Choroid plexus epithelial cell (primary cell): ENCODE measurements around the gene RNF11.
"Not testable (repeated sequence)": the region's sequence is repeated elsewhere in the genome, so short reads cannot be mapped to it uniquely, and the experiment has no call there.

ENCODE experiments used
- DNase-seq: peaks from one replicate; pipeline ENCODE4 v3.0.0-alpha.2; 2010; ENCODE audit warnings: low read depth
- H3K4me3 ChIP-seq: 2 replicates; pipeline ENCODE4 v1.5.1; 2011; ENCODE audit warnings: low read depth, mild to moderate bottlenecking, control low read depth, low read length, moderate library complexity
- CTCF ChIP-seq: conservative IDR thresholded peaks from 2 replicates; pipeline ENCODE4 v1.5.1; 2011; ENCODE audit warnings: low read depth, mild to moderate bottlenecking, control low read depth, inconsistent platforms, low read length, moderate library complexity

Gene RNF11

DNA sequence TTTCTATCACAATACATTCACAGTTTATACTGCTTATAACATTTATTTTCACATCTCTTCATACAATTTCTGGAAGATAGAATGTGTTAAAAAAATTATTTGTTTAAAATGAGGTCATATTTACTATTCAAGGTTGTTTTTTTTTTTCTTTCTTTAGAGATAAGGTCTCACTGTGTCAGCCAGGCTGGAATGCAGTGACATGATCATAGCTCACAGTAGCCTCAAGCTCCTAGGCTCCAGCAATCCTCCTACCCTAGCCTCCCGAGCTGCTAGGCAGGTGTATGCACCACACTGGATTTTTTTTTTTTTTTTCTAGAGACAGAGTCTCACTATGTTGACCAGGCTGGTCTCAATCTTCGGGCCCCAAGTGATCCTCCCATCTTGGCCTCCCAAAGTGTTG is 19.0 kb upstream of the RNF11 start:
- TF ChIP-seq CTCF, result no peak
- no peak overlapping the region for H3K4me3 ChIP-seq
- no peak for DNase-seq

DNA sequence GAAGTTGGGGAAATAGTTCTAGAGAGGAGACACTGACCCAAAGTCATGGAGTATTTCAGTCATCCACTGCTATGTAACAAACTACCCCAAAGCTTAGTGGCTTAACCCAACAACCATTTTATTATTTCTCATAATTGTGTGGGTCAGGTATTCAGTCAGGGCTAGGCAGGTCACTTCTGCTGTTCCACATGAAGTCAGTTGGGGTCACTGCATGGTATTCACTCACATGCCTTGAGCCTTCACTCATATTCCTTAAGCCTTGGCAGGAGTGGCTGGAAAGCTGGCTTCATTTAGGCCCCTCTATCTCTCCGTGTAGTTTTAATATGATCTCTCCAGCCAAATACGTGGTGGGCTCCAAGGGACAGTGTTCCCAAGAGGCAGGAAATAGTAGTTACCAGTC is 17.5 kb upstream of the RNF11 start:
- no peak overlapping the region for H3K4me3 ChIP-seq
- TF ChIP-seq CTCF, result no peak
- no peak for DNase-seq

DNA sequence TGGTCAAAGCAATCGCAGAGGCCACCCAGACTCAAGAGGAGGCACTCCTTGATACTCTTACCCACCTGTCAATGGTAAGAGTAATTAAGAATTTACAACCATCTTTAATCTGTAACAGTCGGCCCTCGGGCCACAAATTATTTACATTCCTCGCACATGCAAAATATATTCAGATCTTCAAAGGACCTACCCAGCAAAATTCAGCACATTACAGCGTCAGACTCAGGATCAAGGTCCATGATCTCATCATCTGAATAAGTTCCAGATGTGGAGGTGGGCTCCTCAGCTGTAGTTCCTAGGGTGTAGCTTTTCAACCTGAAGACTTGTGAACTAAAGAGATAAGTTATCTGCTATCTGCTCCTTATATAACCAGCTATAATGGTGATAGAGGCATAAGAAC is 17.1 kb upstream of the RNF11 start:
- no peak overlapping the region for H3K4me3 ChIP-seq
- no peak for DNase-seq
- TF ChIP-seq CTCF, result no peak

- DNase-seq, result not testable (repeated sequence)
These were observed 14.5 kb upstream of the RNF11 start for GRCh38 chr1:51221529-51221928.

GRCh38 chr1:51222136-51222787 is 13.8 kb upstream of the RNF11 start:
- no peak for TF ChIP-seq CTCF
- H3K4me3 ChIP-seq, result no peak overlapping the region
- no peak for DNase-seq

More at GRCh38 chr1:51221529-51221928, 14.5 kb upstream of the RNF11 start:
- H3K4me3 ChIP-seq, result not testable (repeated sequence)

- DNase-seq, result no peak
- TF ChIP-seq CTCF, result no peak
These were observed 13.3 kb upstream of the RNF11 start for GRCh38 chr1:51222809-51223208.

DNA sequence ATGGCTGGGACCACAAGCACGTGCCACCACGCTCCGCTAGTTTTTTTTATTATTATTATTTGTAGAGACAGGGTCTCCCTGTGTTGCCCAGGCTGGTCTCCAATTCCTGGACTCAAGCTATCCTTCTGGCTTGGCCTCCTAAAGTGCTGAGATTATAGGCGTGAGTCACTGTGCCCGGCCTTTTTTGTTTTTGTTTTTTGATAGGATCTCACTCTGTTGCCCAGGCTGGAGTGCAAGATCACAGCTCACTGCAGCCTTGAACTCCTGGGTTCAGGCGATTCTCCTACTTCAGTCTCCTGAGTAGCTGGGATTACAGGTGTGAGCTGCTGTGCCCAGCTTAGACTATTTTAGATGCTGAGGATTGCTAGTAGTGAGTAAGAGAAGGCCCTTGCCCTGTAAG is 11.8 kb upstream of the RNF11 start:
- no peak overlapping the region for H3K4me3 ChIP-seq
- no peak for DNase-seq
- TF ChIP-seq CTCF, result no peak

More at GRCh38 chr1:51222809-51223208, 13.3 kb upstream of the RNF11 start:
- no peak overlapping the region for H3K4me3 ChIP-seq

- not testable (repeated sequence) for H3K4me3 ChIP-seq, DNase-seq
These were observed 8.7 kb upstream of the RNF11 start for GRCh38 chr1:51227231-51227960.

GRCh38 chr1:51228471-51228870 is 7.6 kb upstream of the RNF11 start:
- not testable (repeated sequence) for H3K4me3 ChIP-seq, DNase-seq
